Fibroblast of villous mesenchyme (primary cell): ENCODE data around the gene RAB35. TPM values are rescaled to one million over a fixed set of nuclear protein-coding genes. Genes with fewer than 3 reads are reported as not detected.

Source experiments
- DNase-seq: peaks from one replicate; pipeline ENCODE4 v3.0.0-alpha.2; 2010; ENCODE audit warnings: low read depth
- H3K4me3 ChIP-seq: 2 replicates; pipeline ENCODE4 v1.5.1; 2011; ENCODE audit warnings: low read depth, mild to moderate bottlenecking, low read length
- CTCF ChIP-seq: IDR thresholded peaks from 2 replicates; pipeline ENCODE4 v1.5.1; 2012; ENCODE audit warnings: low read depth, mild to moderate bottlenecking, low read length; ENCODE audit not compliant: insufficient read depth
- total RNA-seq: library from RNA; depleted of rRNA; stranded (reverse); fragments of >200 nt; gene quantifications from 2 replicates; pipeline ENCODE4 v1.2.3, GENCODE V29; 2012

RAB35 gene
- total RNA-seq, 1 donor, result 24.6 TPM

GRCh38 chr12:120117961-120118320, 1.4 kb upstream of the RAB35 start:
- DNase-seq, result no peak
- peak overlapping the region; percentile 83 for H3K4me3 ChIP-seq
- TF ChIP-seq CTCF, result no peak

GRCh38 chr12:120116792-120117651, 469 bp upstream of the RAB35 start:
- H3K4me3 ChIP-seq, result peak overlapping the region; percentile 83
- TF ChIP-seq CTCF, result no peak
- DNase-seq, result peak; percentile 94

- peak overlapping the region; percentile 83 for H3K4me3 ChIP-seq
- DNase-seq, result peak; percentile 31
- no peak for TF ChIP-seq CTCF
Measured at GRCh38 chr12:120115692-120116440, 687 bp downstream of the RAB35 start.

GRCh38 chr12:120115066-120115465, 1.5 kb downstream of the RAB35 start:
- DNase-seq, result no peak
- no peak for TF ChIP-seq CTCF
- H3K4me3 ChIP-seq, result peak overlapping the region; percentile 83

- TF ChIP-seq CTCF, result no peak
- H3K4me3 ChIP-seq, result no peak overlapping the region
Measured at GRCh38 chr12:120110550-120111501, 5.7 kb downstream of the RAB35 start.

GRCh38 chr12:120109570-120110267, 6.8 kb downstream of the RAB35 start:
- TF ChIP-seq CTCF, result no peak
- no peak for DNase-seq
- H3K4me3 ChIP-seq, result no peak overlapping the region

More at GRCh38 chr12:120110550-120111501, 5.7 kb downstream of the RAB35 start:
- DNase-seq, result no peak
